Fibroblast of lung (primary cell): ENCODE measurements around the gene ABCA5.

Source experiments
- CTCF ChIP-seq, 2 donors: IDR thresholded peaks in 1 of 2; conservative IDR thresholded peaks in 1 of 2; 1 replicate in 1 of 2; 2 replicates in 1 of 2; pipeline ENCODE4 v1.5.1; 2011 to 2012; ENCODE audit warnings: low read length in 2 of 2, control low read depth in 1 of 2, inconsistent platforms in 1 of 2, low read depth in 1 of 2, mild to moderate bottlenecking in 1 of 2
- EZH2 ChIP-seq: IDR thresholded peaks from 2 replicates; pipeline ENCODE4 v1.5.1; 2012; ENCODE audit warnings: low read length, control low read depth, mild to moderate bottlenecking; ENCODE audit errors: missing control alignments

GRCh38 chr17:69207151-69207550 lies 119.8 kb downstream of the ABCA5 start:
- TF ChIP-seq CTCF (conservative IDR thresholded peaks at IDR 0.05 in 1 of 2, IDR thresholded peaks at IDR 0.05 in 1 of 2; ENCODE audit: low read depth in 1 of 2, low read length in 2 of 2) (no peak), EZH2 (no peak)
